Activated naive CD4-positive, alpha-beta T cell (primary cell): ENCODE measurements around the gene UBFD1.
"Not testable (repeated sequence)": the region's sequence is repeated elsewhere in the genome, so short reads cannot be mapped to it uniquely, and the experiment has no call there.

ENCODE experiments used
- DNase-seq, 4 experiments: peaks; one replicate each; lab custom pipeline; 2025; lab: John Stamatoyannopoulos, UW

Gene UBFD1

DNA sequence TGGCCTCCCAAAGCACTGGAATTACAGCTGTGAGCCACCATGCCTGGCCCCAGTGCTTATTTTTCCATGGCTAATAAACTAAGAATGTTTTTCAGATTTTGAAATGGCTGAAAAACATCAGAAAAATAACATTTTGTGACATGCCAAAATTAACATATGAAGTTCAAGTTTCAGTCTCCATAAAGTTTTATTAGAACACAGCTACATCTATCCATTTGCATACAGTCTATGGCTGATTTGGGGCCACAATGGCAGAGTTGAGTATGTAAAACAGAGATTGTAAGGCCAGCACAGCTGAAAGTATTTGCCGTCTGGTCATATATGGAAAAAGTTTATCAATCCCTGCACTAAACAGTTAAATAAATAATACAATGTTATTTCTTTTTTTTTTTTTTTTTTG is 52.4 kb downstream of the UBFD1 start:
- DNase-seq = no peak

DNA sequence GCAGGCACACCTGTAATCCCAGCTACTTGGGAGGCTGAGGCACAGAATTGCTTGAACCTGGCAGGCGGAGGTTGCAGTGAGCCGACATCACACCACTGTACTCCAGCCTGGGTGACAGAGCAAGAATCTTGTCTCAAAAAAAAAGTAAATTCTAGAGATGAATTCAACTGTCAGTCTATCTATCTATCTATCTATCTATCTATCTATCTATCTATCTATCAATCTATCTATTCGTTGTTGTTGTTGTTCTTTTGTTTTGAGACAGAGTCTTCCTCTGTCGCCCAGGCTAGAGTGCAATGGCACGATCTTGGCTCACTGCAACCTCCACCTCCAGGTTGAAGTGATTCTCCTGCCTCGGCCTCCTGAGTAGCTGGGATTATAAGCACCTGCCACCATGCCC is 53.4 kb downstream of the UBFD1 start:
- DNase-seq = not testable (repeated sequence)

DNA sequence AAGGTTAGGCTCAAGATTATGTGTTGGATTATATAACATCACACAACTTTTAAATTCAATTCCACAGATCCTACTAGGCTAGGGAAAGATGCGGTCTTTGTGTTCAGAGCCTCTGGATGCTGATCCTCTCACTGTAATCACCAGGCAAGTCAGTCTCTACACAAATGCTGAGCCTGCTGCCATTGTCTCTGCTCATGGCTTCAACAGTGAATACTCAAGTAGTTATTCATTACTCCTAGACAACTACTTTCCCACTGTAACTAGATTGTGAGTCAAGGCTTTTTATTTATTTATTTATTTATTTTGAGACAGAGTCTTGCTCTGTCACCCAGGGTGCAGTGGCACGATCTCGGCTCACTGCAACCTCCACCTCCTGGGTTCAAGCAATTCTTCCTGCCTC is 54.4 kb downstream of the UBFD1 start:
- no peak for DNase-seq

DNA sequence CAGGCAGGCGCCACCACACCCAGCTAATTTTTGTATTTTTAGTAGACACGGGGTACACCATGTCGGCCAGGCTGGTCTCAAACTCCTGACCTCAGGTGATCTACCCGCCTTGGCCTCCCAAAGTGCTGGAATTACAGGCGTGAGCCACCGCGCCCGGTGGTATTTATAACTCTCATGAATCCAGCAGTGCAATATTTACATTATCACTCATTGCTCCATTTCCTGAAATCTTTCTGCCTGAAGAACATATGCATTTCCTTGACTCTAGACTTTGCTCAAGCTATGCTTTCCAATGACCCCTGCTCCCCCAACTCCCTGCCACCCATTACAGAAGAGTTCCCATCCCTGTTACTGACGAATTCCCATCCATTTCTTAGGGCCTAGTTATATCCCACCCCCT is 58.3 kb downstream of the UBFD1 start:
- no peak for DNase-seq
